Pancreas (tissue), 10 donors: ENCODE results near the gene C17orf58. TPM values are rescaled to one million over a fixed set of nuclear protein-coding genes. Genes with fewer than 3 reads are reported as not detected.
"Not testable (repeated sequence)": the region's sequence is repeated elsewhere in the genome, so short reads cannot be mapped to it uniquely, and the experiment has no call there.

Experiments
- ATAC-seq, 4 donors: fragments of 200-7000 bp; cut with Tn5 transposase; one replicate each; pipeline versions ENCODE4 v1.8.0 to v1.9.1; 2020; ENCODE audit warnings: mild to moderate bottlenecking in 4 of 4, moderate library complexity in 4 of 4
- DNase-seq, 6 donors: peaks; one replicate each; pipeline ENCODE4 v3.0.0-alpha.2; 2020
- FAIRE-seq: peaks from 2 replicates; lab custom pipeline; 2012; peaks lifted over from hg19 to GRCh38; lab: Jason Lieb, UNC
- H3K27ac ChIP-seq, 4 donors: fragments of 200-600 bp; sonication (generic); 1 replicate in 3 of 4; 2 replicates in 1 of 4; pipeline versions ENCODE4 v1.5.0 to v1.8.0; 2020
- H3K27me3 ChIP-seq, 4 donors: fragments of 200-600 bp; one replicate each; pipeline ENCODE4 v1.8.0; 2021
- H3K36me3 ChIP-seq, 3 donors: fragments of 200-600 bp; sonication (generic) in 1 of 3; one replicate each; pipeline versions ENCODE4 v1.5.0 to v1.8.0; 2020 to 2021
- H3K4me1 ChIP-seq, 3 donors: fragments of 200-600 bp; one replicate each; pipeline ENCODE4 v1.8.0; 2021
- H3K4me3 ChIP-seq, 4 donors: fragments of 200-600 bp; sonication (generic) in 2 of 4; one replicate each; pipeline versions ENCODE4 v1.5.0 to v1.8.0; 2020 to 2021
- H3K9me3 ChIP-seq, 4 donors: fragments of 200-600 bp; one replicate each; pipeline ENCODE4 v1.8.0; 2021
- CTCF ChIP-seq, 4 donors: fragments of 200-600 bp; sonication (generic) in 3 of 4; IDR thresholded peaks; one replicate each; pipeline versions ENCODE4 v1.5.0 to v1.8.0; 2021; ENCODE audit warnings: antibody characterized with exemption in 4 of 4
- WGBS, 2 donors: extraction: QIAGEN DNeasy Blood & Tissue Kit; methylation state at CpG; one replicate each; pipeline ENCODE4 v1.1.7; 2013; 5-methylcytosine and 5-hydroxymethylcytosine counted together
- intact Hi-C, 3 donors: fragments of 100-400 bp; cut with DNase I; formaldehyde crosslinking; loops; one replicate each; pipeline versions ENCODE4 v1.11.1 to v1.14.2; 2022
- polyA plus RNA-seq, 2 donors: library from polyadenylated mRNA; stranded (reverse); fragments of 200-250 nt; gene quantifications; one replicate each; pipeline ENCODE4 v1.2.3, GENCODE V29; 2013
- total RNA-seq, 6 donors: library from RNA; stranded (reverse); fragmentation: NEBNext Ultra II Directional in 4 of 6; extraction: Animal tissue kit (Norgen Biotek cat#: 25700) in 4 of 6; gene quantifications; one replicate each; pipeline versions ENCODE4 v1.2.1 to v1.2.4, GENCODE V29; 2021 to 2023
- donor health status: healthy with polysubstance abuse.
- donor health status: DM: no; HTN: no; CAD: no; lungs with moderate emphysema.
- donor health status: DM: no; HTN: no; CAD: no.
- donor health status: control.
- donor health status: control.
- donor health status: Bipolar disorder and iron deficiency.
- donor health status: DM: yes; HTN: yes; CAD: no.
- donor health status: DM: no; HTN: no; CAD: no.
- donor health status: DM: no; HTN: no; CAD: no.
- donor health status: DM: yes; HTN: yes; CAD: no.

The C17orf58 gene
- total and polyA plus RNA-seq, 8 donors: 3.0 to 8.7 (median 5.5) TPM

- intact Hi-C loops: no loop called here
- DNase-seq: no peak
- Histone ChIP-seq H3K36me3 (peaks cover 0 to 3% (median 0%) of the 10 kb centered on the region in 3 donors), H3K4me1 (no peaks in the 10 kb centered on the region), H3K4me3 (no peak overlapping the region), H3K9me3 (no peaks in the 10 kb centered on the region), H3K27me3 (no peaks in the 10 kb centered on the region), H3K27ac (no peak overlapping the region)
- no peak for ATAC-seq
- 67 to 69% methylated on average over 8 of the region's 8 CpGs for WGBS, 2 donors
- TF ChIP-seq CTCF (IDR thresholded peaks at IDR 0.05): no peak
- no peak for FAIRE-seq
Observed at GRCh38 chr17:67974598-67975066, 21.6 kb downstream of the C17orf58 start.

- Histone ChIP-seq H3K9me3 (no peaks in the 10 kb centered on the region), H3K27me3 (no peaks in the 10 kb centered on the region), H3K36me3 (peaks cover 0 to 3% (median 0%) of the 10 kb centered on the region in 3 donors), H3K27ac (no peak overlapping the region), H3K4me3 (no peak overlapping the region), H3K4me1 (no peaks in the 10 kb centered on the region)
- WGBS, 2 donors: 84% methylated on average over 9 of the region's 9 CpGs
- TF ChIP-seq CTCF (IDR thresholded peaks at IDR 0.05): no peak
- FAIRE-seq (no peak), DNase-seq (no peak), ATAC-seq (no peak)
- intact Hi-C loops: no loop called here
Observed at GRCh38 chr17:67974185-67974584, 22.1 kb downstream of the C17orf58 start.

GRCh38 chr17:67970783-67971182 lies 25.5 kb downstream of the C17orf58 start:
- no peaks in the 10 kb centered on the region for H3K27me3 ChIP-seq
- FAIRE-seq (no peak), DNase-seq (no peak), ATAC-seq (no peak)
- H3K4me1 ChIP-seq: no peaks in the 10 kb centered on the region
- no peak for TF ChIP-seq CTCF (IDR thresholded peaks at IDR 0.05)
- H3K9me3 ChIP-seq: no peaks in the 10 kb centered on the region
- no peak overlapping the region for H3K27ac ChIP-seq
- no peak overlapping the region for H3K4me3 ChIP-seq
- peaks cover 0 to 11% (median 5%) of the 10 kb centered on the region in 3 donors for H3K36me3 ChIP-seq
- intact Hi-C loops: no loop called here
- 93% methylated on average over 7 of the region's 7 CpGs for WGBS, 2 donors

GRCh38 chr17:67963145-67963572 lies 33.1 kb downstream of the C17orf58 start:
- intact Hi-C loops: loop anchor here in 1 of 3 donors (10.0 kb wide), 1 partner anchor 72 kb away; the partner anchor contains the start of gene KPNA2
- WGBS, 2 donors: 0% methylated on average over 1 of the region's 1 CpG
- FAIRE-seq: peak; percentile 96

GRCh38 chr17:67962156-67962555 lies 34.1 kb downstream of the C17orf58 start:
- not testable (repeated sequence) for H3K4me1 ChIP-seq, H3K27me3 ChIP-seq, FAIRE-seq, H3K27ac ChIP-seq, H3K9me3 ChIP-seq, DNase-seq, H3K4me3 ChIP-seq
- intact Hi-C loops: loop anchor here in 1 of 3 donors (10.0 kb wide), 1 partner anchor 73 kb away; the partner anchor contains the start of gene KPNA2
- 78 to 79% methylated on average over 2 of the region's 2 CpGs for WGBS, 2 donors
- ATAC-seq: peak in 1 of 4 donors; percentile 8
- peaks cover 0 to 28% (median 5%) of the 10 kb centered on the region in 3 donors for H3K36me3 ChIP-seq

More at GRCh38 chr17:67963145-67963572, 33.1 kb downstream of the C17orf58 start:
- H3K27me3 ChIP-seq, H3K27ac ChIP-seq, H3K9me3 ChIP-seq, H3K4me3 ChIP-seq, H3K4me1 ChIP-seq: not testable (repeated sequence)
- TF ChIP-seq CTCF (IDR thresholded peaks at IDR 0.05): peak; percentile 8 to 69 (median 46)
- peaks cover 0 to 23% (median 5%) of the 10 kb centered on the region in 3 donors for H3K36me3 ChIP-seq
- peak in 4 of 6 donors; percentile 43 to 77 (median 62) for DNase-seq
- ATAC-seq: peak; percentile 92 to 99 (median 96)

GRCh38 chr17:67960276-67960675 lies 36.0 kb downstream of the C17orf58 start:
- ATAC-seq, H3K27ac ChIP-seq, H3K4me3 ChIP-seq, FAIRE-seq, H3K27me3 ChIP-seq, DNase-seq, H3K9me3 ChIP-seq, H3K4me1 ChIP-seq: not testable (repeated sequence)
- WGBS, 2 donors: 68 to 74% methylated on average over 3 of the region's 3 CpGs
- intact Hi-C loops: loop anchor here in 1 of 3 donors (10.0 kb wide), 1 partner anchor 75 kb away; the partner anchor contains the start of gene KPNA2
- peaks cover 0 to 13% (median 0%) of the 10 kb centered on the region in 3 donors for H3K36me3 ChIP-seq
